Thyroid gland (tissue), 4 donors: Measurements from ENCODE around the gene TMPRSS6. TPM values are rescaled to one million over a fixed set of nuclear protein-coding genes. Genes with fewer than 3 reads are reported as not detected.

ENCODE experiments used
- DNase-seq, 2 donors: peaks; one replicate each; pipeline ENCODE4 v3.0.0-alpha.2; 2019
- H3K27ac ChIP-seq, 3 donors: fragments of 200-600 bp; sonication (generic); 1 replicate in 2 of 3; 2 replicates in 1 of 3; pipeline ENCODE4 v1.5.1; 2016 to 2019; ENCODE audit warnings: mild to moderate bottlenecking in 1 of 3, moderate library complexity in 1 of 3
- H3K27me3 ChIP-seq: fragments of 200-600 bp; sonication (generic); one replicate; pipeline ENCODE4 v1.5.1; 2019
- H3K36me3 ChIP-seq, 2 donors: fragments of 200-600 bp; sonication (generic); one replicate each; pipeline ENCODE4 v1.5.1; 2016 to 2019
- H3K4me1 ChIP-seq, 2 donors: fragments of 200-600 bp; sonication (generic); one replicate each; pipeline ENCODE4 v1.5.1; 2017 to 2019
- H3K4me3 ChIP-seq, 3 donors: fragments of 200-600 bp; sonication (generic); replicated peaks in 1 of 3; 1 replicate in 2 of 3; 2 replicates in 1 of 3; pipeline ENCODE4 v1.5.1; 2016; ENCODE audit warnings: mild to moderate bottlenecking in 1 of 3
- H3K9me3 ChIP-seq: fragments of 200-600 bp; sonication (generic); one replicate; pipeline ENCODE4 v1.5.1; 2017
- CTCF ChIP-seq, 6 experiments: fragments of 200-600 bp in 3 of 6; fragments of 450-650 bp in 3 of 6; sonication (generic) in 3 of 6; IDR thresholded peaks; one replicate each; pipeline ENCODE4 v1.5.1; 2016 to 2019; ENCODE audit warnings: antibody characterized with exemption in 6 of 6, mild to moderate bottlenecking in 2 of 6, inconsistent platforms in 1 of 6, moderate library complexity in 1 of 6
- POLR2A ChIP-seq, 2 donors: fragments of 450-650 bp; IDR thresholded peaks; one replicate each; pipeline ENCODE4 v1.6.1; 2017; ENCODE audit warnings: antibody characterized with exemption in 2 of 2, mild to moderate bottlenecking in 2 of 2, moderate library complexity in 1 of 2
- WGBS, 2 donors: methylation state at CpG; one replicate each; pipeline ENCODE4 v1.1.5; 2017; 5-methylcytosine and 5-hydroxymethylcytosine counted together
- intact Hi-C: fragments of 100-400 bp; cut with DNase I; formaldehyde crosslinking; loops from one replicate; pipeline ENCODE4 v1.15.1; 2023
- total RNA-seq, 4 donors: library from RNA; depleted of rRNA; stranded (reverse); fragments of >200 nt; gene quantifications; one replicate each; pipeline ENCODE4 v1.2.3, GENCODE V29; 2016

Gene TMPRSS6
- total RNA-seq, 4 donors from 2014 or later = 0.50 TPM; not detected in 3

- no peak for DNase-seq
- Histone ChIP-seq H3K9me3 (no peaks in the 10 kb centered on the region), H3K27me3 (no peaks in the 10 kb centered on the region), H3K4me1 (no peaks in the 10 kb centered on the region), H3K27ac (no peak overlapping the region), H3K4me3 (no peak overlapping the region), H3K36me3 (no peaks in the 10 kb centered on the region)
- 81 to 83% methylated on average over 24 to 28 of the region's 28 CpGs for WGBS, 2 donors
- TF ChIP-seq CTCF (IDR thresholded peaks at IDR 0.05) = no peak
- no peak for TF ChIP-seq POLR2A (IDR thresholded peaks at IDR 0.05)
- intact Hi-C loops = no loop called here
Observed at GRCh38 chr22:37063431-37064420, 45.8 kb downstream of the TMPRSS6 start.

- intact Hi-C loops = no loop called here
Observed at GRCh38 chr22:37062702-37063381, 46.7 kb downstream of the TMPRSS6 start.

GRCh38 chr22:37062376-37062675 is 47.2 kb downstream of the TMPRSS6 start:
- H3K36me3 ChIP-seq = no peaks in the 10 kb centered on the region
- no peak for TF ChIP-seq CTCF (IDR thresholded peaks at IDR 0.05)
- no peak for TF ChIP-seq POLR2A (IDR thresholded peaks at IDR 0.05)
- 66 to 79% methylated on average over 5 to 7 of the region's 7 CpGs for WGBS, 2 donors

More at GRCh38 chr22:37062702-37063381, 46.7 kb downstream of the TMPRSS6 start:
- H3K4me3 ChIP-seq = no peak overlapping the region
- H3K27me3 ChIP-seq = no peaks in the 10 kb centered on the region
- no peak for DNase-seq
- WGBS, 2 donors = 80 to 81% methylated on average over 9 to 12 of the region's 15 CpGs
- TF ChIP-seq CTCF (IDR thresholded peaks at IDR 0.05) (no peak), POLR2A (IDR thresholded peaks at IDR 0.05) (no peak)
- no peaks in the 10 kb centered on the region for H3K9me3 ChIP-seq
- H3K4me1 ChIP-seq = no peaks in the 10 kb centered on the region
- no peaks in the 10 kb centered on the region for H3K36me3 ChIP-seq
- no peak overlapping the region for H3K27ac ChIP-seq

GRCh38 chr22:37061611-37062375 is 47.7 kb downstream of the TMPRSS6 start:
- Histone ChIP-seq H3K9me3 (no peaks in the 10 kb centered on the region), H3K4me3 (no peak overlapping the region), H3K27ac (no peak overlapping the region), H3K27me3 (no peaks in the 10 kb centered on the region), H3K4me1 (no peaks in the 10 kb centered on the region), H3K36me3 (no peaks in the 10 kb centered on the region)
- no peak for DNase-seq
- TF ChIP-seq POLR2A (IDR thresholded peaks at IDR 0.05) = no peak
- no peak for TF ChIP-seq CTCF (IDR thresholded peaks at IDR 0.05)
- WGBS, 2 donors = 87 to 91% methylated on average over 10 of the region's 10 CpGs
- intact Hi-C loops = no loop called here

More at GRCh38 chr22:37062376-37062675, 47.2 kb downstream of the TMPRSS6 start:
- H3K27me3 ChIP-seq = no peaks in the 10 kb centered on the region
- no peaks in the 10 kb centered on the region for H3K4me1 ChIP-seq
- H3K4me3 ChIP-seq = no peak overlapping the region
- intact Hi-C loops = no loop called here
- no peaks in the 10 kb centered on the region for H3K9me3 ChIP-seq
- DNase-seq = no peak
- H3K27ac ChIP-seq = no peak overlapping the region
